Fibroblast of skin of back (primary cell): ENCODE measurements around the gene WDFY3.

ENCODE experiments used
- DNase-seq: peaks from one replicate; pipeline ENCODE4 v3.0.0-alpha.2; 2013

WDFY3 gene

GRCh38 chr4:84952776-84953175 lies 13.7 kb downstream of the WDFY3 start:
- no peak for DNase-seq

GRCh38 chr4:84952004-84952403 lies 14.5 kb downstream of the WDFY3 start:
- peak; percentile 60 for DNase-seq

- DNase-seq, result peak; percentile 15
Observed at GRCh38 chr4:84948056-84948455, 18.4 kb downstream of the WDFY3 start.

- DNase-seq, result peak; percentile 37
Observed at GRCh38 chr4:84944947-84945346, 21.5 kb downstream of the WDFY3 start.

- DNase-seq, result no peak
Observed at GRCh38 chr4:84940960-84941359, 25.5 kb downstream of the WDFY3 start.

- DNase-seq, result peak; percentile 13
Observed at GRCh38 chr4:84939113-84939512, 27.4 kb downstream of the WDFY3 start.

GRCh38 chr4:84938316-84938715 lies 28.2 kb downstream of the WDFY3 start:
- peak; percentile 90 for DNase-seq

- DNase-seq, result no peak
Observed at GRCh38 chr4:84937381-84937977, 29.0 kb downstream of the WDFY3 start.

GRCh38 chr4:84936123-84936522 lies 30.4 kb downstream of the WDFY3 start:
- no peak for DNase-seq

GRCh38 chr4:84932462-84932861 lies 34.0 kb downstream of the WDFY3 start:
- no peak for DNase-seq

GRCh38 chr4:84931961-84932360 lies 34.5 kb downstream of the WDFY3 start:
- no peak for DNase-seq

- no peak for DNase-seq
Observed at GRCh38 chr4:84931274-84931673, 35.2 kb downstream of the WDFY3 start.

- DNase-seq, result no peak
Observed at GRCh38 chr4:84928089-84928488, 38.4 kb downstream of the WDFY3 start.

- DNase-seq, result no peak
Observed at GRCh38 chr4:84927428-84927827, 39.1 kb downstream of the WDFY3 start.

GRCh38 chr4:84925558-84925957 lies 40.9 kb downstream of the WDFY3 start:
- DNase-seq, result no peak

- DNase-seq, result no peak
Observed at GRCh38 chr4:84924434-84924833, 42.1 kb downstream of the WDFY3 start.

- DNase-seq, result peak; percentile 76
Observed at GRCh38 chr4:84920617-84921016, 45.9 kb downstream of the WDFY3 start.

GRCh38 chr4:84917869-84918600 lies 48.5 kb downstream of the WDFY3 start:
- peak; percentile 28 for DNase-seq

- DNase-seq, result no peak
Observed at GRCh38 chr4:84917086-84917821, 49.2 kb downstream of the WDFY3 start.

- DNase-seq, result no peak
Observed at GRCh38 chr4:84916227-84916626, 50.3 kb downstream of the WDFY3 start.

- no peak for DNase-seq
Observed at GRCh38 chr4:84915396-84915780, 51.1 kb downstream of the WDFY3 start.

GRCh38 chr4:84914686-84915395 lies 51.6 kb downstream of the WDFY3 start:
- no peak for DNase-seq

GRCh38 chr4:84913176-84913575 lies 53.3 kb downstream of the WDFY3 start:
- DNase-seq, result no peak
